GM12864 (cell line): Measurements from ENCODE around the gene FEV.

ENCODE experiments used
- DNase-seq: peaks from one replicate; pipeline ENCODE4 v3.0.0-alpha.2; 2011; ENCODE audit warnings: low read depth
- H3K4me3 ChIP-seq: 2 replicates; pipeline ENCODE4 v1.5.1; 2011; ENCODE audit warnings: mild to moderate bottlenecking, low read depth, low read length, control low read depth
- CTCF ChIP-seq: IDR thresholded peaks from 2 replicates; pipeline ENCODE4 v1.5.1; 2011; ENCODE audit warnings: low read depth, mild to moderate bottlenecking, moderate library complexity, low read length, control low read depth, inconsistent platforms; ENCODE audit errors: missing control alignments

The FEV gene

GRCh38 chr2:219002395-219003266 lies 17.6 kb upstream of the FEV start:
- no peak for TF ChIP-seq CTCF
- DNase-seq, result no peak
- no peak overlapping the region for H3K4me3 ChIP-seq

- no peak for DNase-seq
- TF ChIP-seq CTCF, result no peak
- H3K4me3 ChIP-seq, result no peak overlapping the region
Measured at GRCh38 chr2:219001577-219002394, 16.8 kb upstream of the FEV start.

- no peak overlapping the region for H3K4me3 ChIP-seq
- no peak for TF ChIP-seq CTCF
- no peak for DNase-seq
Measured at GRCh38 chr2:219001100-219001576, 16.2 kb upstream of the FEV start.

GRCh38 chr2:219000569-219000960 lies 15.6 kb upstream of the FEV start:
- H3K4me3 ChIP-seq, result no peak overlapping the region
- no peak for TF ChIP-seq CTCF
- DNase-seq, result no peak

- no peak overlapping the region for H3K4me3 ChIP-seq
- no peak for TF ChIP-seq CTCF
- DNase-seq, result no peak
Measured at GRCh38 chr2:218999881-219000568, 15.0 kb upstream of the FEV start.

- H3K4me3 ChIP-seq, result no peak overlapping the region
- TF ChIP-seq CTCF, result no peak
- DNase-seq, result no peak
Measured at GRCh38 chr2:218999021-218999880, 14.3 kb upstream of the FEV start.
